PC-3 (cell line): ENCODE measurements around the gene HDAC4. TPM values are rescaled to one million over a fixed set of nuclear protein-coding genes. Genes with fewer than 3 reads are reported as not detected.

Experiments
- ATAC-seq: fragments of 200-7000 bp; cut with Tn5 transposase; 2 replicates; pipeline ENCODE4 v1.9.1; 2020; ENCODE audit warnings: mild to moderate bottlenecking, moderate library complexity
- BruUV-seq: library from RNA; stranded (reverse); fragments of 400-500 nt; replicated peaks from 2 replicates; lab custom pipeline; 2021; lab: Mats Ljungman, UMichigan
- CTCF ChIA-PET: fragments of 300-600 bp; sonication (Branson Sonifier 250); formaldehyde crosslinking; loops from one replicate; lab custom pipeline; 2022; ENCODE audit warnings: antibody characterized with exemption; lab: Charles Lee
- POLR2A ChIA-PET: fragments of 300-600 bp; sonication (Branson Sonifier 250); formaldehyde crosslinking; loops from one replicate; lab custom pipeline; 2022; ENCODE audit warnings: antibody characterized with exemption; ENCODE audit not compliant: unreplicated experiment; lab: Charles Lee
- DNase-seq: peaks from one replicate; pipeline ENCODE4 v3.0.0-alpha.2; 2015
- H2AFZ ChIP-seq: fragments of 300-600 bp; sonication (generic); 2 replicates; pipeline ENCODE4 v1.6.0; 2016; ENCODE audit warnings: antibody characterized with exemption, low read length
- H3F3A ChIP-seq: fragments of 300-600 bp; sonication (generic); one replicate; pipeline ENCODE4 v1.6.0; 2017; ENCODE audit warnings: antibody characterized with exemption, low read length, control low read depth, mild to moderate bottlenecking; ENCODE audit not compliant: unreplicated experiment
- H3K27ac ChIP-seq: fragments of 300-600 bp; sonication (generic); 2 replicates; pipeline ENCODE4 v1.5.1; 2016; ENCODE audit warnings: mild to moderate bottlenecking, low read length
- H3K27me3 ChIP-seq: fragments of 300-600 bp; sonication (generic); 2 replicates; pipeline ENCODE4 v1.6.1; 2016; ENCODE audit warnings: low read length, mixed read lengths
- H3K36me3 ChIP-seq: fragments of 300-600 bp; sonication (generic); 2 replicates; pipeline ENCODE4 v1.6.1; 2016; ENCODE audit warnings: low read depth, mixed run types, low read length, mixed read lengths
- H3K4me1 ChIP-seq: fragments of 300-600 bp; sonication (generic); 2 replicates; pipeline ENCODE4 v1.5.1; 2016; ENCODE audit warnings: low read length; ENCODE audit not compliant: insufficient read depth
- H3K4me2 ChIP-seq: fragments of 300-600 bp; sonication (generic); 2 replicates; pipeline ENCODE4 v1.6.0; 2016; ENCODE audit warnings: low read length
- H3K4me3 ChIP-seq: fragments of 300-600 bp; sonication (generic); 2 replicates; pipeline ENCODE4 v1.5.1; 2016; ENCODE audit warnings: mild to moderate bottlenecking, low read length, mixed read lengths
- H3K79me2 ChIP-seq: fragments of 300-600 bp; sonication (generic); 2 replicates; pipeline ENCODE4 v1.6.1; 2017; ENCODE audit warnings: low read length, mixed read lengths
- H3K9ac ChIP-seq: fragments of 300-600 bp; sonication (generic); 2 replicates; pipeline ENCODE4 v1.6.0; 2016; ENCODE audit warnings: mild to moderate bottlenecking, low read length
- H3K9me2 ChIP-seq: fragments of 300-600 bp; sonication (generic); replicated peaks from 2 replicates; pipeline ENCODE4 v1.6.1; 2016; ENCODE audit warnings: mixed run types, low read length, mixed read lengths
- H3K9me3 ChIP-seq: fragments of 300-600 bp; sonication (generic); 2 replicates; pipeline ENCODE4 v1.6.1; 2016; ENCODE audit warnings: low read length, mixed read lengths
- H4K20me1 ChIP-seq: fragments of 300-600 bp; sonication (generic); 2 replicates; pipeline ENCODE4 v1.6.1; 2016; ENCODE audit warnings: low read length, mixed read lengths
- CTCF ChIP-seq: fragments of 300-600 bp; sonication (generic); conservative IDR thresholded peaks from 2 replicates; pipeline ENCODE4 v1.5.1; 2017; ENCODE audit warnings: antibody characterized with exemption, low read depth, mild to moderate bottlenecking, low read length
- EZH2 ChIP-seq: fragments of 300-600 bp; sonication (generic); IDR thresholded peaks from one replicate; pipeline ENCODE4 v1.6.1; 2017; ENCODE audit warnings: antibody characterized with exemption, mild to moderate bottlenecking, low read length; ENCODE audit not compliant: unreplicated experiment
- EZH2phosphoT487 ChIP-seq: fragments of 300-600 bp; sonication (generic); IDR thresholded peaks from 2 replicates; pipeline ENCODE4 v1.6.1; 2018; ENCODE audit warnings: mild to moderate bottlenecking, antibody characterized with exemption, low read length, borderline replicate concordance
- intact Hi-C: fragments of 100-400 bp; cut with micrococcal nuclease; formaldehyde crosslinking; loops from 2 replicates; pipeline ENCODE4 v1.9.0; 2023
- total RNA-seq: library from RNA; depleted of rRNA; stranded (reverse); fragments of >200 nt; gene quantifications from 2 replicates; pipeline ENCODE4 v1.2.3, GENCODE V29; 2014

The HDAC4 gene
- total RNA-seq, 1 experiment from 2014 or later = 8.5 TPM

GRCh38 chr2:239308661-239309397 is 92.0 kb downstream of the HDAC4 start:
- no peaks in the 10 kb centered on the region for H4K20me1 ChIP-seq

GRCh38 chr2:239307921-239308613 is 92.8 kb downstream of the HDAC4 start:
- ChIA-PET CTCF (no interaction called here), POLR2A (no interaction called here)
- no peaks in the 10 kb centered on the region for H3K4me1 ChIP-seq
- H3K27ac ChIP-seq = no peak overlapping the region
- no peaks in the 10 kb centered on the region for H4K20me1 ChIP-seq
- ATAC-seq = no peak
- H3K36me3 ChIP-seq = no peaks in the 10 kb centered on the region
- H3K4me3 ChIP-seq = no peak overlapping the region
- intact Hi-C loops = no loop called here
- H3F3A ChIP-seq = no peaks in the 10 kb centered on the region
- no peak overlapping the region for H2AFZ ChIP-seq
- no peaks in the 10 kb centered on the region for H3K27me3 ChIP-seq
- no peaks in the 10 kb centered on the region for H3K9me2 ChIP-seq
- TF ChIP-seq EZH2phosphoT487 = no peak
- no peak for TF ChIP-seq CTCF
- no peak for TF ChIP-seq EZH2
- no peak overlapping the region for H3K9ac ChIP-seq
- no peak overlapping the region for H3K4me2 ChIP-seq
- H3K9me3 ChIP-seq = no peaks in the 10 kb centered on the region
- no TSS peak for BruUV-seq
- no peak for DNase-seq
- no peaks in the 10 kb centered on the region for H3K79me2 ChIP-seq

More at GRCh38 chr2:239308661-239309397, 92.0 kb downstream of the HDAC4 start:
- ChIA-PET POLR2A (no interaction called here), CTCF (no interaction called here)
- BruUV-seq = no TSS peak
- no peaks in the 10 kb centered on the region for H3F3A ChIP-seq
- ATAC-seq (no peak), DNase-seq (no peak)
- no peaks in the 10 kb centered on the region for H3K9me3 ChIP-seq
- no peaks in the 10 kb centered on the region for H3K36me3 ChIP-seq
- H3K4me1 ChIP-seq = no peaks in the 10 kb centered on the region
- H3K27ac ChIP-seq = no peak overlapping the region
- no peaks in the 10 kb centered on the region for H3K27me3 ChIP-seq
- TF ChIP-seq CTCF (no peak), EZH2 (no peak), EZH2phosphoT487 (no peak)
- intact Hi-C loops = no loop called here
- H3K4me2 ChIP-seq = no peak overlapping the region
- no peak overlapping the region for H3K9ac ChIP-seq
- H3K79me2 ChIP-seq = 0 out of 2 replicates have a peak, but pooled peaks cover 4% of the 10 kb centered on the region
- no peak overlapping the region for H3K4me3 ChIP-seq
- H3K9me2 ChIP-seq = no peaks in the 10 kb centered on the region
- H2AFZ ChIP-seq = no peak overlapping the region

GRCh38 chr2:239307221-239307569 is 93.6 kb downstream of the HDAC4 start:
- Histone ChIP-seq H3K27me3 (no peaks in the 10 kb centered on the region), H3K4me1 (no peaks in the 10 kb centered on the region), H3K36me3 (no peaks in the 10 kb centered on the region), H3K9ac (no peak overlapping the region), H3K9me3 (no peaks in the 10 kb centered on the region), H3K79me2 (no peaks in the 10 kb centered on the region), H2AFZ (no peak overlapping the region), H3K27ac (no peak overlapping the region), H3K9me2 (no peaks in the 10 kb centered on the region), H3K4me2 (no peak overlapping the region), H4K20me1 (no peaks in the 10 kb centered on the region), H3F3A (no peaks in the 10 kb centered on the region), H3K4me3 (no peak overlapping the region)
- ATAC-seq (no peak), DNase-seq (no peak)
- ChIA-PET CTCF (no interaction called here), POLR2A (no interaction called here)
- TF ChIP-seq EZH2phosphoT487 (no peak), CTCF (no peak), EZH2 (no peak)
- intact Hi-C loops = no loop called here
- no TSS peak for BruUV-seq
